Stimulated activated CD8-positive, alpha-beta memory T cell treated with anti-CD3 and anti-CD28 coated beads, Interleukin-15, amount 100 ng/mL, for 48 hours (primary cell): Measurements from ENCODE around the gene RANBP17.

Source experiments
- DNase-seq, 2 donors: peaks; one replicate each; pipeline ENCODE4 v3.0.0-alpha.2; 2020; ENCODE audit warnings: low read depth in 2 of 2

The RANBP17 gene

DNA sequence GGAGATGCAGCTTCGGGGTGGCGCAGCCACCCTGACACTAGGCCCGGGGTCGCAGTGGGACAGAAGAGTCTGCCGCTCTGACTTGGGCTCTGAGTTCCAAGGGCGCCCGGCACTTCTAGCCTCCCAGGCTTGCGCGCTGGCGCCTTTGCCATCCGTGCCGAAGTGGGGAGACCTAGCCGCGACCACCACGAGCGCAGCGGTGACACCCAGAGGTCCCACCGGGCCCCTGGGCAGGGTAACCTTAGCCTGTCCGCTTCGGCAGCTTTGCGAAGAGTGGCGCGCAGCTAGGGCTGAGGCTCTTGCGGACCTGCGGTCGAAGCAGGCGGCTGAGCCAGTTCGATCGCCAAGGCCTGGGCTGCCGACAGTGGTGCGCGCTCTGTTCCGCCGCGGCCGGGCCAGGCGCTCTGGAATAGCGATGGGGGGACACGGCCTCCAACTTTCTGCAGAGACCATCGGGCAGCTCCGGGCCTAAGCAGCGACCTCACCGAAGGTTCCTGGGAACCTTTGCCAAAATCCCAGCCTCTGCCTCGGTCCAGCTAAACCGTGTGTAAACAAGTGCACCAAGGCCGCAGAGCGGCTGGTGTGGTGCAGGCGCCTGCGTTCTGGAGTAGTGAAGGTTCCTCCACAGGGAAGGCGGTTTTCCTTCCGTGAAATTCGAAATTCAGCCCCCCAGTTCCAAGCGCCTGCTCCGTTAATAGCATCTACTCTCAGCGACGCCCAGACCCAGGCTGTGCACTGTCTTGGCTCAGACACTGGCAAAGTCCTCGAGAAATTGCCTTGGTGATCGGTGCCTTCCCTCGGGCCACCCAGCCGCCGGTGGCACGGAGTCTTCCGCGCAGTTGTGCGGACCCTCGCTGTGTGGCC lies 454.7 kb downstream of the RANBP17 start:
- no peak for DNase-seq

DNA sequence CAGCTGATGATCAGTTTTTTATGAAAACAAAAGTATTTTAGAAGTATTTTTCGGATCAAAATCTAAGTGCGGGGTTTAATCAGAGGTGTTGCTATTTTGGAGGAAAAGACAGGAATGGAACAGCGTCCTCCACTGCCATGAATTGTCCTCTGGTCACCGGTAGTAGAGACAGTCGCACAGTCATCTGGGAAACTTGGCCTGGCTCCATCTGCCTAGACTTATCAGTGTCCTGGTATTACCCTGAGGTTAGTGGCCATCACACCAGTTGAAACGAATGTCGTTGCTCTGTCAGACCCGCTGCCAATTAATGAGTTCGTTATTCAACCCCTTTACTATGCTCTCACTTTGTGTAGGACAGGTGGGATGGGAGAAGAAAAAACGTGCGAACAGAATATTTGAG lies 455.4 kb downstream of the RANBP17 start:
- no peak for DNase-seq

DNA sequence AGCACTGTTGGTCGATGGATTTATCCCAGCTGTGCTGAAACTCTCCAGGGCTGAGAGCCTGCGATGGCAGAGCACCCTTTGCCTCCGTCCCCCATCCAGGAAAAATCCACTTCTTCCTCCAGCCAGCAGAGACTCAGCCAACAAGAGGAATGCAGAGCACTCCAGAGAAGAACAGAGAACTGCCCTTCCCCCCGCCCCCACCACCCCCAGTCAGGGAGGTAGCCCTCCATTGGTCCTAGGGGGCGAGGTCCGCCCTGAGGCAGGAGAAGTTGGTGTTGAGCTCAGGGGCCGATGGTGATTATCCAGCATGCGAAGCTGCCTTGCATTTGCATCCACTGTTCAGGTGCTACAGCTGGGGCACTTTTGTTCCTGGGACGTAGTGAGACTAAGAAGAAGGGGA lies 456.2 kb downstream of the RANBP17 start:
- DNase-seq, result no peak

DNA sequence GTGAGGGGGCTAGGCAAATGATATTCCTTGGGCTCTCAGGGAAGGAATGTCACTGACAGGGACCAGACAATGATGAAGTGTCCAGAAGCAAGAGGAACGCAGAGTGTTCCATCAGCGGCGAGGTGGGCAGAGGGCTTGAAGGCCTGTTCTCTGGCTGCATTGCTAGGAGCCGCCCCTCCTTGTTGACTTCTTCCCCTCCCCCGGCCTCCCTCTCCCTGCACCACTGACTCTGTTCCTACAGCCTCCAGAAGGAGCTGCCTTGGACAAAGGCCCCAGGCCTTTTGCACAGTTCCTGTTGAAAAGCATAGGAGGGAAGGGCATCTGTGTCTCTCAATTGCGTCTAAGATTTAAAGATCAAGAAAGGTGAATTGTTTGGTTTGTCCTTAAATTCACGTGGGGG lies 459.6 kb downstream of the RANBP17 start:
- DNase-seq, result no peak

DNA sequence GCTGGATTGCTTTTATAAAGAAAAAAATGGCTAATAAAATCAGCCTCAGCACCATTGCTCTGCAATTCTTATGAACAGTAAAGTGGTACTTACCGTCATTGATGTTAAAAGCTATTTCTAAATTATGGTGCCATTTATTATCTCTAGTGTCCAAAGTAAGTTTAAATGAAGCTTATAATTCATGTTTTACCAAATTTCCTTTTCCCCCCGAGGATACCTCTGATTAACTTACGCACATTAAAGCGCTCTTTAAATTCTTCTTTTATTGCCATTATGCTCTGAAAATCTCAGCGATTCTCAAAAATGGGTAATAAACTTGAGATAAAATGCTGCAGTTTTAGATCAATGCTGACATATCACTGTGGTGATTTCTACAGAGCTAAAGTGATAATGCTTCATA lies 460.7 kb downstream of the RANBP17 start:
- DNase-seq, result no peak

DNA sequence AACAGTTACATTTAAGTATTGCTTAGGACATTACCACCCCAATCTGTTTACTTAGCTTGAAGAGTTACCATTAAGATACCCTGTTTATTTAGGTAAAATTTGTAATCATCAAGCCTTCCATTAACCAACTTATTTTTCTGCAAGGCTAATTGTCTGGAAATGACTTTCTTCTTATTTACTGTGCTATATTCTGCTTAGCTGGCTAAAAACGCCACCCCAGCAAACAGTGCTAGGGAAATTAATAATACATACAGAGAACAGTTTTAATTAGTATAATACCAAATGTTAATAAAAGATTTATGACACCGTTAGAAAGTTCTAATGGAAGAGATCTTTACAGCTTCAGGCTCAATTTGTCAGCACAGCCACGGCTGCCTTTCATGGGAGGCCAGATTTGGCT lies 461.2 kb downstream of the RANBP17 start:
- DNase-seq, result no peak

DNA sequence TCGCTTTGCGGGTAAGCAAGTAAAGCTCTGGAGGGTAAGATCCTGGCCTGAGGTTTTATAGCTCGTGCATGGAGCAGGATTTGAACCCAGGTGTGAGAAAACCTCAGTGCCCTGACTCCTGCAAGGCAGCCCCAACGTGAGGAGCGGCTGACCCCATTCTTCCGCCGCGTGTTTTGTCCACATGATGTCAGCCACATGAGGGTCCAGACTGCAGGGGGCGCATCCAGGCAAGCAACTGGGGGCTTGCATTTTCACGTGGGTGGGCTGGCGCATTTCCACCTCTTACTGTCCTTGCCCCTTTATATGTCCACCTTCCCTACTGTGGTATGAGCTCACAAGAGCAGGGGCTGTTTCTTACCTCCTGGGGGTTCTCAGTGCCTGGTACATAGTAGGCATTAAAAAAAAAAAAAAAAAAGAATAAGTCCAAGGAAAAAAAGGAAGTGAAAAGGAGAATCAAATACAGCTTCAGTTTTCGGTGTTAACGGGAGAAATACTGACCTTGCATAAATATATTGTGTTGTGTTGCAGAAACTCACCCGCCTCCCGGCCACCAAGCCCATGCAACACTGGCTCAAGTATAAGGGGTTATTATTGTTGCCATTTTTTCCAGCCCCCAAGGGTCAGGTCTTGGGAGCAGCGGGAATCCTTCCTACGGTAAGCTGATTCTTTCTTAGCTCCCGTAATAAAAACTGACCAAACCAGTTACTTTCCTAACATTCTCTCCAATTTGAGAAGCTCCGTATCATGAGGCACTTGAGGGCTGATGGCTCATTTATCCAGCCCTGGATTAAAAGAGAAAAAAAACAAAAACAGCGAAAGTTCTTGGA lies 462.2 kb downstream of the RANBP17 start:
- no peak for DNase-seq

DNA sequence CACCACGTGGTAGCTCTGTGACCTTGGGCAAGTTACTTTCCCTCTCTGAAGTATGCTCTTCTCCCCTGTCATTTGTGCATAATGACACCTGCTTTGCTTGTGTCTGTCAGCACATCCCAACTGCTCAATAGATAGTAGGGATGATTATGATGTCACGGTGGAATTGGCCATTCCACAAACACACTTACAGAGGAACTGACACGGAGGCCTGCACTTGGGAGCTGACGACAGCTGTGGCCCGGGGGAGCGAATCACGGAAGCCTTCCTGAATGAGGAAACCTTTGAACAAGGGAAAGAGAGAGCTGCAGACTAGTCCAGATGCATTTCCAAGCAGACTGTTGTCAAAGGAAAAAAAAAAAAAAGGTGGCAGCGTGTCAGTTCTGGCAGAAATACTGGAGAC lies 468.2 kb downstream of the RANBP17 start:
- DNase-seq, result no peak

DNA sequence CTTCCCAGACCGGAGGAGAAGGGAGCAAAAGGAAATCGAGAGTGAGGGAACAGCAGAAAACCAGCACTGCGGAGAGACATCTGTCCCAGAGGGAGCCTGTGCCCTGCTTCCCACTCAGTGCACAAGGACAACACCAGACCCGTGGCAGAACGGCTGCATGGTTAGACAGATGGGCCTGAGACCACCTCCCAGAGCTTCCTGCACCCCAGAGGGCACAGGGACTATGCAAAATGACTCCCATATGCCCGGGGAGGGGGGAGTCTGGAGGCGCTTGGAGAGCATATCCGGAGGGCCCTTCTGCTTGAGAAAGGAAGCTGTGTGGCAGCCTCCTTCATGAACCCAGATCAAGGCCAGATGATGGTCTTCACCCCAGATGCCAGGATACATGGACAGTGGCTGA lies 473.8 kb downstream of the RANBP17 start:
- DNase-seq, result no peak

DNA sequence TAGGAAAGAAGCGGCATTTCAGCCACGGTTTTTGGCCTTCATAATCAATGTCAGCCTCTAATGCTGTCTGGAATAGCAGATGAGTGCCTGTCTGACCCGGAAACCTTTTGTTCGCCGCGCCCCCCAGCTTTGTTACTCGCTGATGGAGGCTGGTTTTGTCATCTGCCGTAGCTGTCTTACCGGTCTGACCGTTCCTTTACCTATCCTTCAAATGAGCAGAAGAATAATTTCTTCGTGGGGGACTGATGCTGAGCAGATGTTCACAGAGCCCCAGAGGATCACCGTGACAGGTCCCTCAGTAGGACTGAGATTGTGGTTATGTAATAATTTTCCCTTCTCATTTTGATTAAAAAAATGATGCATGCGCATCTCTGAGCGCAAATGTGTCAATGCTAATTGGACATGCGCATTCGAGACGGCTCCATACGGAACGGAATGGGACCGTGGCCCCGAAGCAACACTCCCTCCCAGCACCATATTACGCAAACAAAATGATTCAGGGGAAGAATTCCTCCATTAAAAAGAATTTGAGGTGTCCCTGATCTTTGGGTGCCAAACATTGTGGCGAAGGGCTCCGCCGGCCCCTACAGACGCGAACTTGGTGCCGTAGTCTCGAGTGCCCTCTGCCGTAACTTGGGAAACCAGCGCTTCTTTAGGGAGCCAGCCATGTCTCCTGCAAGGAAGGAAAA lies 474.8 kb downstream of the RANBP17 start:
- no peak for DNase-seq

DNA sequence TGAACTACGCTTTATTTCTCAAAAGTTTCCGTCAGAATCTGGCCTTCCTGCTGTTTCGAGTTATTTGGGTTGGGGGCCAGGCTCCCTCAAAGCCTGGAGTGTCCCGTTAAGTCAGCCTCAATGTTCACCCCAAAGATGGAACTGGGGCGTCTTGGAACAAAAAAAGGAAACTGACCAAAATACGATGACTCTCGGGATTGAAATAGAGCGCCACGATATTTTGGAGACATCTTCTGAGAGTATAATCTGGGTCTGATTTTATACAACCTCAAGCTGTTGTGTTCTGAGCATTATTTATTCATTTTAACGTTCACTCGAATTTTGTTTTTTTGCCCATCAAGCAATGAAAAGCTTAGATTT lies 475.4 kb downstream of the RANBP17 start:
- no peak for DNase-seq

DNA sequence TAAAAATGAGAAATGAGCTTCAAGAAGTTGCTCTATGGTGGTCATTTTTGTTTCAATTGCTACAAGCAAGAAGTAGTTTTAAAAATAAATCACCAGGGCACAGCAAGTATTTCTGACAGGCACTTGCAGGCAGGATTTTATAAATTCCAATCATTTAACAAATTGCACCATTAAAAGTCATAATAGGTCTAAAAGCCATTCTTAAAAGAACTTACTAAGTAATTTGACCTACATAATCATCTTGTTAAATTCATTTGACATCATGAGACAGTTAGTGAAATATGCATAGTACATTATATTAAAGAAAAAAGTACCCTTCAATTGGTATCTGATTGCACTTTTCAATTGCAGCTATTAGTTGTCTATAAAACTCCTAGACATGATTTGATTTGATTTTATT lies 478.2 kb downstream of the RANBP17 start:
- DNase-seq, result no peak

DNA sequence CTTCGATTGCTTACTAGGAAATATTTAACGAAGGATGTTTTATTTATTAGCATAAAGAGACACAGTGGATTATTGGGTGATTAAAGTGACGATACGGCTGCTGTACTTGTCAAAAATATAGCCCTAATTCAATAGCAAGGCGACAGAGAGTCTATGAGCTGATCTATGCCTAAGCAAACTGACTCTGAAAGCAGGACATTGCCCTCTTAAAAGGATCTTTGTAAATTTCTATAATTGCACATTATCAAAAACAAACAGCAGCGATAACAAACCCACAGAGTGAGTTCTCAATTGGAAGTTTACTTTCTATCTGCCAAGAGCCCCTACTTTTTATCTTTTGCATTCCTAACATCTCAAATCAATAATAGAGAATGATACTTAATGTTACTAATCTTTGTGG lies 478.7 kb downstream of the RANBP17 start:
- no peak for DNase-seq

DNA sequence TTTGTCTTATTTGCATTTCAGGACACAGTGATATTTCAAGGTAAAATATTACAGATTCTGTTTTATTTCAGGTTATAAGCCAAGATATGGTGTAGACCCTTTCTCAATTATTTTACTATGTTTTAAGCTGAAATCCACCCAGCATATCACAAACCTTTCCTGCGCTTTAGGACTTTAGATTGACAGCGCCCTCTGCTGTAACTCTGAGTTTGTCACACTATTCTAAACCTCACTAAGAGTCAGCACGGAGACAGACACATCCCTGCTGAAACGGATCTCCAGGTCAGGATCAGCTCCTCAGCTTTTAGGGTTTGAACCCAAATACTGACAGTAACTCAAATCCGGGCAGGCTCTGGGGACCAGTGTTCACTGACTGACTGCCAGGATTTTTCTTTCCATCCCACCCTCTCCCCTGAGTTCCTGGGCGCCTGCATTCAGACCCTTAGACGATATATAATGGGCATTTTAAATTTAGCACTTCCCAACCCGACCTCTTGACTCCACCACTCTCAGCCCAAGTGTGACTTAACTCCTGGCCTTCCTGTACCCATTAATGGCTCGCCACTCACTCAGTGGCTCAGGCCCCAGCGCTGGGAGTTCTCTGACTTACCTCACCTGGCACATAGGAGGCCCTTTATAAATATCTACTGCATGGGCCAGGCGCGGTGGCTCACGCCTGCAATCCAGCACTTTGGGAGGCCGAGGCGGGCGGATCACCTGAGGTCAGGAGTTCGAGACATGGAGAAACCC lies 480.7 kb downstream of the RANBP17 start:
- no peak for DNase-seq

DNA sequence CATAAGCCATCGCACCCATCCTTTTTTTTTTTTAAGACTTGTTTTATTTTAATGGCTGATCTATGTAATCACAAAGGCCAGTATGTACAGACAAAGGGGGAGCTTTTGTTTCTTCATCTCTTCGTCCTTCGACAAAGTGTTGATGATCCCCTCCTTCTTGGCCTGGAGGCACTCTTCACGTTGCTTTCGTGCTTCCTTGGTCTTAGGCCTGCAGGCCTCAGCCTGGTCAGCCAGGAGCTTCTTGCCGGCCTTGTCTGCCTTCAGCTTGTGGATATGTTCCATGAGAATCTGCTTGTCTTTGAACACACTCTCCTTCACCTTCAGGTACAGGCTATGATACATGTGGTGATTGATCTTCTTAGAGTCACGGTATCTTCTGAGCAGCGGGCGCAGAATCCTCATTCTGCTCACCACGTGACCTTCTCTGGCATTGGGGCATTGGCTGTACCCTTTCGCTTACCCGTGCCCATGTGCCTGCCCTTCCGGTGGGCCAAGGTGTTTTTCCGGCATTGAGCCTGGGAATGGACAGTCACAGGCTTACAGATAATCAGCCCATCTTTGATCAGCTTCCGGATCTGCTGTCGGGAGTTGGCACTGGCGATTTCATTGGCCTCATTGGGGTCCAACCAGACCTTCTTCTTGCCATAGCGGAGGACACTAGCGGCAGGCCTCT lies 483.3 kb downstream of the RANBP17 start:
- DNase-seq, result no peak
